ENCODE results near the gene ELP2.
"Not testable (repeated sequence)": the region's sequence is repeated elsewhere in the genome, so short reads cannot be mapped to it uniquely, and the experiment has no call there.

The ELP2 gene

DNA sequence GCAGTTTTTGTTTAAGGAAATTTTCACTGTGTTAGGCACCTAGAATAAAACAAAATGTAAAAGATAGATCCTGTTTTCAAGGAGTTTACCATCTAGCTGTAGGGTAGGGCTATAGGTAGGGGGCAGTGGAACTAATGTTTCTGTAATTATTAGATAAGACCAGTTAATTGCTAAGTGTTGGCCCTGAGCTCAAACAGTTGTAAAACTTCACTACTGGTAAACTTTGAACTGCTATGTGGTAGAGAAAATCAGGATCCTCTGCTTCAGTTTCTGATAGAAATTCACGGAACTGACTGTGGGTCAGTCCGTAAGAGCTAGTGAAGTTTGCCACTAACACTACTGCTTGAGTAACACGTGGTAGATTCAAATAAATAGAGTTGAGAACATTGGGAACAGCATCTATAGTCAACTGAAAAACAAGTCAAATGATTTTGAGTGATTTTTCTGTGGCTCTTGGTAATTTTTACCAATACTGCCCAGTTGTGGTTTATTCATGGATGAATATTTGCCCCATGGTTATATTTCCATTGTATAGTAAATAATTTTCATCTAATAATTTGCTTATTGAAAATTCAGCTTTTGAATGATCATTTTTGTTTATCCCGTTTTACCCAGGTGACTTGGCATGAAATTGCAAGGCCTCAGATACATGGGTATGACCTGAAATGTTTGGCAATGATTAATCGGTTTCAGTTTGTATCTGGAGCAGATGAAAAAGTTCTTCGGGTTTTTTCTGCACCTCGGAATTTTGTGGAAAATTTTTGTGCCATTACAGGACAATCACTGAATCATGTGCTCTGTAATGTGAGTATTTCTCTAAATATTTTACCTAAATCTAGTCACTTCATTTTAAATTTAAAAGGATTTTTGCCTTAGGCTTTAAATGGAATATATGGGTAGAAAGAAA, 26.4 kb downstream of the ELP2 start:
- no peak for DNase-seq (ENCODE audit: low read depth, low spot score)
- no peak overlapping the region for H3K27ac ChIP-seq

DNA sequence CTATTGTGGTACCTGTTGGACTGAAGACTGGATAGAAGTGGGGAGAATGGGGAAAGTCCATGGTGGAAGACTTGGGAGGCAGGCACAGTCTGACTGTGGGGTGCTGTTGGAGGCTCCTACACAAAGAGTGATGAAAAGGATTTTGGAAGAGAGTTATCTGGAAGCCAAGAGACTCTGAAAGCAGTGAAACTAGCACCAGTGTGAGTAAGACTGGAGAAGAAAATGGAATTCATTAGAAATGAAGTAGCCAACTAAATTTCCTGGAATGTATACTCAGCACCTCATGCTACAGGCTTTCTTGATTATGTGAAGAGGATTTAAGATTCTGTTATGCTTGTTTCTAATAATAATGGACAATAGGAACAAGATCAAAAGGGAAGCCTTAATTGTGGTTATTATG, 27.7 kb downstream of the ELP2 start:
- no peak for DNase-seq (ENCODE audit: low read depth, low spot score)
- H3K27ac ChIP-seq, result no peak overlapping the region

DNA sequence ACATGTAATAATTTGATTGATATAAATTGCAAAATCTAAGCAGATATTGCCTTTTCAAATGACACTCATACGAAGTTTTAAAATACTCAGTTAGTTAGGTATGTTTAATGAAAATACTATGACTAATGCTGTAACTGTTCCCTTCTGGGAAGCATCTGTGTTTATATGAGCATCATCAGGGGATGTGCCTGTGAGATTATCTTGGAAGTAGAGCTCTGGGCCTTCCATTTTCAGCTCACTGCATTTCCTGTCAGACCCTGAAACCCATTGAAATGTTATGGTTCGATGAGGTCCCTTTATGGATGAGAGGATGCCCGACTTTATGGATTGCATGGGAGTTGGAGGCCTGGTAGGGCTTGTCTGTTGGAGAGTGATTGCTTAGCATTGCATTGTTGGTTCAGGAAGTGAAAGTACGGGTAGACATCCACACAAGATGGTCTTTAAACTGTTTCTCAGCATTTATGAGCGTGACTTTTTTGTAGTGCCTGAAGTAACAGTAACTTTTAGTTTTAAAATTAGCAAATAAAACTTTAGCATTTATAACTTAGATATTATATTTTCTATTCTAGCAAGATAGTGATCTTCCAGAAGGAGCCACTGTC, 28.7 kb downstream of the ELP2 start:
- no peak for DNase-seq (ENCODE audit: low read depth, low spot score)
- H3K27ac ChIP-seq, result no peak overlapping the region

DNA sequence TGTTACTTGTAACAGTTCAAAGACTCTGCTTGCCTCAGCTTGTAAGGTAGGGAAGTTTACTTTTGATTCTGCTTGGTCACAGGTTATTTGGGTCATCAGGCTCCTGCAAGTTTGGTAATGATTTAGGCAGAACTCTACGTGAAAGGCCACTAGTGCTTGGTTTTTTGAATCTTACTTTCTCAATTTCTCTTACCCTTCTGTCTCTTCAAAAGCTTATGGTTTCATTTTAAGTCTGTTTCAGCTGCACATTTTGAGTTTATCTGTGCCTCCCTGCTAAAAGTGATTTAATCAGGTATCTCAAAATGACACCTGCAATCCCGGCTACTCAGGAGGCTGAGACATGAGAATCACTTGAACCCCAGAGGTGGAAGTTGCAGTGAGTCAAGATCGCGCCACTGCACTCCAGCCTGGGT, 31.3 kb downstream of the ELP2 start:
- no peak overlapping the region for H3K27ac ChIP-seq
- DNase-seq (ENCODE audit: low read depth, low spot score), result no peak

DNA sequence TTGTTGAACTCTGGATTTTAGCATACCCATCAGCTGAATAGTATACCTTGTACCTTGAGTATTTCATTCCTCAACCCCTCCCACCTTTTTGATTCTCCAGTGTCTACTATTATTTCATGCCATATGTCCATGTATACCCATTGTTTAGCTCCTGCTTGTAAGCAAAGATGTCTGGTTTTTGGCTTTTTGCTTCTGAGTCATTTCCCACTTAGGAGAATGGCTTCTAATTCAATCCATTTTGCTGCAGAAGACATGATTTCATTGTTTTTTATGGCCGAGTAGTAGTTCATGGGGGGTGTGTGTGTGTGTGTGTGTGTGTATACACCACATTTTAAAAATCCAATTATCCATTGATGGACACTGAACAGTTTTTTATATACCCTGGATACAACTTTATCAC, 33.3 kb downstream of the ELP2 start:
- DNase-seq (ENCODE audit: low read depth, low spot score), result no peak

DNA sequence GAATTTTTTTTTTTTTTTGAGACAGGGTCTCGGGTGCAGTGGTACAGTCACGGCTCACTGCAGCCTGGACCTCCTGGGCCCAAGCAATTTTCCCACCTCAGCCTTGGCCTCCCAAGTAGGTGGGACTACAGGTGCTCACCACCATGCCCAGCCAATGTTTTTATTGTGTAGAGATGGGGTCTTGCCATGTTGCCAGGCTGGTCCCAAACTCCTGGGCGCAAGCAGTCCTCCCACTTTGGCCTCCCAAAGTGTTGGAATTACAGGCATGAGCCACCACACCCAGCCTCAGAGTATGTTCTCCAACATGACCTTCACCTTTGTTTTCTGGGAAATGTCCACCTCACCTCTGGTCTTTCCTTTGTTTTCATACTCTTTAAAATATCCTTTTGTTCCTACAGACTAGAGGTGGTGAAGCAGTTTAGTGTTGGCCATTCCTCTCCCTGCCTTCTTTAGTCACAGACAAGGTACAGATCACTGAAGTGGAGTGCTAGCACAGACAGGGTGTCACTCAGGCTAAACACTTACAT, 38.1 kb downstream of the ELP2 start:
- no peak overlapping the region for H3K27ac ChIP-seq
- no peak for DNase-seq (ENCODE audit: low read depth, low spot score)

More for the DNA sequence above, 33.3 kb downstream of the ELP2 start:
- no peak overlapping the region for H3K27ac ChIP-seq

DNA sequence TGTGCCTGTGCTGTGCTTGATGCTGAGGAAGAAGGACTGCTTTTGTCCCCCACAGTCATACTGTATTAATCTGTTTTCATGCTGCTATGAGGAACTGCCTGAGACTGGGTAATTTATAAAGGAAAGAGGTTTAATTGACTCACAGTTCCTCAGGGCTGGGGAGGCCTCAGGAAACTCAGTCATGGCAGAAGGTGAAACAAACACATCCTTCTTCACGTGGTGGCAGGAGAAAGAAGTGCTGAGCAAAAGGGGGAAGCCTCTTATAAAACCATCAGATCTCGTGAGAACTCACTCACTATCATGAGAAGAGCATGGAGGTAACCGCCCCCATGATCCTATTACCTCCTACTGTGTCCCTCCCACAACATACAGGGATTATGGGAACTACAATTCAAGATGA, 38.6 kb downstream of the ELP2 start:
- H3K27ac ChIP-seq; DNase-seq (ENCODE audit: low read depth, low spot score): not testable (repeated sequence)

DNA sequence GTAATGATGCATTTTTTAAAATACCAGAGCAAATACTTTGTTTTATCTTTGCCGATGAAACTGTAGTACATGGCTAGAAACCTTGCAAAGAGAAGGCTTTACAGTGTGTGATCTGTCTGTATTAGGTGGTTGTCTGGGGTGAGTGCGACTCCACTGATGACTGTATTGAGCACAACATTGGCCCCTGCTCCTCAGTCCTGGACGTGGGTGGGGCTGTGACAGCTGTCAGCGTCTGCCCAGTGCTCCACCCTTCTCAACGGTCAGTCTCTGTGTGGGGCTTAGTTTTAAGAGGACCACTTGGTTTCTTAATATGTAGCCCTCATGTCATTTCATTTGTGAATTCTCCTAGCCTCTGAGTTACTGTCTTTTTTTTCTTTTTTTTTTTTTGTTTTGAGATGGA, 40.2 kb downstream of the ELP2 start:
- no peak for DNase-seq (ENCODE audit: low read depth, low spot score)
- H3K27ac ChIP-seq, result no peak overlapping the region

DNA sequence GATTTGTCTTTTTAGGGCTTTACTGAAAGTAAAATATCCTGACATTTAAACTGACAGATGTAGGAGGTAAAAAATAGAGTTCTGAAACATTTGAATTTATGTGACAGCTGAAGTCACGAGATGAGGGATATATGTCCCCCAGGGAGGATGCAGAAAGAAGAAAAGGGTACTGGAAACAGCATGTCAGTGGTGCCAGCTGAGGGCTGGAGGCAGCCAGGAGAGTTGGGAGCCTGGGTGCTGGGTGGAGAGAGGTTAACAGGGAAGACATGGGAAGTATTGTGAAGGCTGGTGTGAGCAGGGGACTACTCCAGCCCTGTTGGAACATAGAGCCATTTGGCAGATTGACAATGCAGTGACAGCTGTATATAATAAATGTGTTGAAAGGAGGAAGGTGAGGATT, 45.8 kb downstream of the ELP2 start:
- no peak overlapping the region for H3K27ac ChIP-seq
- DNase-seq (ENCODE audit: low read depth, low spot score), result no peak

DNA sequence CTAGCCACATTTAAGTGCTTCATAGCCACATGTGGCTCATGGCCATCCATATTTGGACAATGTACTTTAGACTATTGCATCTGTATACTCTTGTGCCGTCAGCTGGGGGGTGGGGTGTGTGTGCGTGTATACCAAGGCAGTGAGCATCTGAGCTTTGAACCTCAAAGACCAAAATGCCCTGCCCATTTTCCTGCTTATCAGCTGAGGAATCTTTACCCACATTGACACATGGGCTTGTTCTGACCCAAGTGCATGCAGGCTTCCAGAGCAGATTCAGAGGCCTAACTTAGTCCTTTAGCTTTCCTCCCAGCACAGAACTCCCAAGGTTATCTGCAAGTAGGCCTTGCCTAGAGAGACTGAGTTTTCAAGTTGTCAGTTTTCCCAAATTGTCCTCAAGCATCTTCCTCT, 46.5 kb downstream of the ELP2 start:
- no peak for DNase-seq (ENCODE audit: low read depth, low spot score)
- H3K27ac ChIP-seq, result no peak overlapping the region

DNA sequence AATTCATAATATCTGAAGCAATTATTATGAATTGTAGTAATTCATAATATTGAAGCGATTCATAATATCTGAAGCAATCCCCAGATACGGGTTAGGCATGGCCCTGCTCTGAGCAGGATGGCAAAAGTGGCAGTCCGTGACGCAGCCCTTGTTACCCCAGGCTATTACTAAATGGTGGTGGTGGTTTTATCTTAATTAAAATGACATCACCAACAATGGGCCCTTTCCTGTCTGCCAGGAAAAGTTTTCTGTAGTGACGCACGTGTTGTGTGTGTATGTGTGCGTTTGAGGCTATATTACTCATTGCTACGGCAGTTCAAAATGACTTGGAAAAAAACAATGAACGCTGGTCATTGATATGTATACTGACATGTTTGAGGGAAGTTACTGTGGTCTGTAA, 47.0 kb downstream of the ELP2 start:
- no peak for DNase-seq (ENCODE audit: low read depth, low spot score)
- H3K27ac ChIP-seq, result no peak overlapping the region

DNA sequence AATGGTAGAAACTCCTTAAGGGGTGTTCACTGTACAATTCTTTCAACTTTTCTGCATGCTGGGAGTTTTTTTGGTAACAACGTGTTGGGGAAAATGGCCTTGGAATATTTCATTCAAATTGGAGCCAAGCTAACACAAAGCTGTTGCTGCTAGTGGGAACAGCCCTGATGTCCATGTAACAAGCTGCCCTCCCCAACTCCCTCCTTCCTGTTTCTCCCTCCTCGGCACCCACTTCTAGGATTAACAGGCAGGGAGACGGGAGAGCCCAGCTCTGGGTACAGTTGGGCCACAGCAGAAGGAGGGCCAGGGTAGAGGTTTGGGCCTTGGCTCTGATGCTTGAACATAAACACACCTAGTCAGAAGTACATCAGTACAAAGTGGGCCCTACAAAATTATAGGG, 48.2 kb downstream of the ELP2 start:
- no peak for DNase-seq (ENCODE audit: low read depth, low spot score)
- no peak overlapping the region for H3K27ac ChIP-seq

DNA sequence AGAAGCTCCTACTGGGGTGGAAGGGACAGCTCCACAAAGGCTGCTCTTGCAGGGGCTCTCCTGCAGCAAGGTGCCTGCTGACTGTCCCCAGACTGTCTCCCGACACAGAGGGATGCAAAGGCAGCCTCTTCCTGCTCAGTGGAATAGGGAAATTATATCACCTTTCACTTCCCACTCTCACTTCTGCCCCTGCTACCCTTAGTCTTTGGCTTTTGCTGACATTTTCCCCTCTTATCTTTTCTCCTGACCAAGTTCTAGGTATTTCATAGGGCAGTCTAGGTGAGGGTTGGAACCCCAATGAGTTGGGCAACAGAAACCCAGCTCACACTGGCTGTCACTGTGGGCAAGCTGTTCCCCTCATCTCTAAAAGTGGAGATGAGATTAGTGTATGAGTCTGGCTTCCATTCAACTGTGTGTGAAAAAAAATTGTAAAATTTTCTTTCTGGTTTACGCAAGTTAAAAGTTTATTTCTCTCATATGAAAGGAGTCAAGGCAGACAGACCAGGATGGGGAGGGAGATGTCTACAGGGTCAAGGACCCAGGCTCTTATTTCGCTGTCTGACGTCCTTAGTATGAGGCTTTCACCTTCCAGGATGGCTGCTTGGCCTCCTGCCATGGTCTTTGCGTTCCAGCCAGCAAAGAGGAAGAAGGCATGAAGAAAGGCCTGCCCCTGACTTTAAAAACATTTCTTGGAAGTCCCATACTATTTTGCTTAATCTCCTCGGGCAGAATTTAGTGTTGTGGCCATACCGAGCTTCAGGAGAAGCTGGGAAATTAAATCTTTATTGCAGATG, 50.1 kb downstream of the ELP2 start:
- no peak for DNase-seq (ENCODE audit: low read depth, low spot score)
- no peak overlapping the region for H3K27ac ChIP-seq

DNA sequence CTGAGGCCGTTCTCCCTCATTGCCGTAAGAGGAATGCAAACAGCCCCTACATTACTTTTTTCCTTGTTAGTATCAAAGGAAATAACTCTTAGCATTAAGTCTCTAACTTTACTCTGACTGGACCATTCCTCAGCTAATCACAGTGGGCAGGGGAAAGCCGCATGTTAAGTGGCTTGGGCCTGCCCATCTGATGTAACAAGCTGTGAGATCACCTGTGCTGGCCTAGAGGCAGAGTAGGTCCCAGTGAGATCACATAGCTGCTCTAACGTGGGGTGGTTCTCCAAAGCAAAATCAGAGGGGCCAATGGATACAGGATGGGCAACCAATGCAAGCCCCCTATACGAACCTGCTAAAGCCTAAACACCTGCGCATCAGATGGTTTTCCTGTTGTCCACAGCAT, 51.7 kb downstream of the ELP2 start:
- DNase-seq (ENCODE audit: low read depth, low spot score), result no peak
- H3K27ac ChIP-seq, result no peak overlapping the region

DNA sequence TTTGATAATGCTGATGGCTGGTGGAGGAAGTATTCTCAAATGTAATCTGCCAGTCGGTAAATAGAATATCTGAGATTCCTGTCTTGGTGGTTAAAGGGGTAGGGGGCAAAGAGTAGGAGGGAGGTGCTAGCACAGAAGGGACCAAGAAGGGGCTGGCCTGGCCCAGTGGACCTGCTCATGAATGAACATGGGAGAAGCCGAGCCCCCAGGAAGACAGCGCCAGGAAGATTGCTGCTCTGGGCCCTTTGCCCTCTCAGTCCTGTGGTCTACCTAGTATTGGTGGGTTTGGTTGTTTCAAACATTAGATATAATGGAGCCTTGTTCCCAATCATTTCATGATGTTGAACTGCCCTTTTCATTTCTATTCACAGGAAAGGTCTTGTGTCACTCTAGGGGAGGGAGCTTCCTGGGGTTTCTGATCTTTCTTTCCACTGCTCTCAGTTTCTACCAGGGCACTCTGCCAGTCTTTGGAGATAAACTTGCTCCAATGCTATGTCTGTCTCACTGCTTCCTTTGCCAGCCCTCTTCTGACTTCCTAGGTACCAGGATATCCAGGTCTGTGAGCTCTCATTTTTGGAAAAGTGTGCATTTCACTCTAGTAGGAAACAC, 52.3 kb downstream of the ELP2 start:
- no peak for DNase-seq (ENCODE audit: low read depth, low spot score)
- no peak overlapping the region for H3K27ac ChIP-seq

DNA sequence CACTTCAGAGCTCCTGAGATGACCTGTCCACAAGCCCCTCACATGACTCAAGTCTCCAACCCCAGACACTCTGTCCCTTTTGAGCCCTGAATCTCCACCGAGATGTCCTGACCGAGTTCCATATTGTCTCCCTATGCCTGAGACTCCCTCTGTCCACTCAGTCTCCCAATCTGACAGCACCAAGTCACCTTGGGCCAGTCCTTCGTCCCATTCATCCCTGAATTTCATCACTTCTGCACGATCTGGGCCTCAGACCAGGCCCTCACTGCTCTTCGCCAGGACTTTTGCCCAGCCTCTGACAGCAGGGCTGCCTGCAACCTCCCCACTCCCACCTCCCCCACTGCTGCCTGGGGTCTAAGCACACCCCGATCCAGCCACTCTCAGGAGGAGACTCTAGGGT, 53.3 kb downstream of the ELP2 start:
- no peak overlapping the region for H3K27ac ChIP-seq
- DNase-seq (ENCODE audit: low read depth, low spot score), result no peak

DNA sequence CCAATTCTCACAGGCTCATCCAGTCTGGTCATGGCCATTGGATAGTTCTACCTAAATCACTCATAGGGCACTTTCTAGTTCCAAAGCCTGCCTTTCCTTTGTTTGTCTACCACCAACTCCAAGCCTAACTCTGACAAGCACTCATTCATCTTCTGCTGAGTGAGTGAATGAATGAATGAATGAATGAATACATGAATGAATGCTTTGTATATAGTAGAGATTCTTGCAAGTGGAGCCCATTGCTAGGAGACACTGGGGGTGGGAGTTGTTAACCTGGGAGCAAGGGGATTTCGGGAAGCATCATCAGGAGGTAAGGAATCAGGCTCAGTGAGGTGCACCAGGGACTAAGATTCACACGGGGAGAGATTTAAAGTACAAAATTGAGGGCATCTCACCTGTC, 54.3 kb downstream of the ELP2 start:
- no peak for DNase-seq (ENCODE audit: low read depth, low spot score)

DNA sequence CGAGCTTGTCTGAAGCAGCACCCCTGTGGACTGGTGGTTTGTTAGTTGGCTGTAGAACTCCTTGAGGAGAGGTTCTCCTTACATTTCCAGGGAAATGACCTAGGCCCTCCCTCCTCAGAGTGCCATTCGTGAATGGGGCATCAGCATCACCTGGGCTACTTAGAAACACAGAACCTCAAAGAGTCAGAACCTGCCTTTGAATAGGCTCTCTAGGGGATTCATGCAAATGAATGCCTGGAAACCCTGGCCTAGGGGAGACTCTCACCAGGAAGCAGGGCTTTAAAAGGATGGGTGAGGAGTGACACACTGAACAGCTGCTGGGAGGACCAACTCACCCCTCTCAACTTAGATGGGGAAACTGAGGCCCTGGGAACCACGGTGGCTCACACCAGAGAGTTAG, 55.5 kb downstream of the ELP2 start:
- DNase-seq (ENCODE audit: low read depth, low spot score), result no peak
- no peak overlapping the region for H3K27ac ChIP-seq

More for the DNA sequence above, 54.3 kb downstream of the ELP2 start:
- H3K27ac ChIP-seq, result no peak overlapping the region

DNA sequence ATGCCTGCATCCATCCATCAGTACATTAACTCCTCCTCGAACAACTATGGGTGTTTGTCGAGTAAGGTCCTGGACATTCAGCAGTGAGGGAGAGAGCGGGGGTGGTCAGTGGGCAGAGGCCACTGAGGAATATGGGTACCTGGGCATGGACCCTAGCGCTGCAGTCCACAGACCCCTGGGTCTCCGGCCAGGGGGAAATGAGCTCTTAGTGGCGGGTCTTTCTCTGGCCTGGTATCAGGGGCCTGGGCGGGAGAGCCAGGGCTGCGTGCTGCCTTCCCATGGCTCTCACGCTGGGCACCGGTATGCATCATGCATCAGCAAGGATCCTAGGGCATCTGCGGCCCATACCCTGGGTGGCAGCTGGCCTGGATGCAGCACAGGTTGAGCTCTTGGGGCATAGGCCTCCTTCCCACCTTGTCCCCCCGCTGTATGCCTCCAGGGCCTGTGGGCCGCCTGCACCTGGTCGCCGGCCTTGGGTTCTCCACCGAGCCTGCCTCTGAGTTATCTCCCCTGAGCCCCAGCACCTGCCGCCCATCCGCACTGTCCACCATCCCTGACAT, 56.3 kb downstream of the ELP2 start:
- no peak for DNase-seq (ENCODE audit: low read depth, low spot score)
- no peak overlapping the region for H3K27ac ChIP-seq

Data from epithelial cell of prostate (primary cell).